HG03045 (cell line): Measurements from ENCODE around the gene RYR1.
"Not testable (repeated sequence)": the region's sequence is repeated elsewhere in the genome, so short reads cannot be mapped to it uniquely, and the experiment has no call there.

Source experiments
- ATAC-seq: cut with Tn5 transposase; IDR thresholded peaks from one replicate; pipeline ENCODE4 v1.9.1; 2021; ENCODE audit warnings: mild to moderate bottlenecking, moderate library complexity; ENCODE audit not compliant: unreplicated experiment

The RYR1 gene

GRCh38 chr19:38602856-38603255 lies 169.4 kb downstream of the RYR1 start:
- ATAC-seq = not testable (repeated sequence)

GRCh38 chr19:38606131-38606530 lies 172.6 kb downstream of the RYR1 start:
- no peak for ATAC-seq

- no peak for ATAC-seq
Measured at GRCh38 chr19:38614289-38614688, 180.8 kb downstream of the RYR1 start.

- no peak for ATAC-seq
Measured at GRCh38 chr19:38615007-38615581, 181.6 kb downstream of the RYR1 start.

GRCh38 chr19:38616265-38616664 lies 182.8 kb downstream of the RYR1 start:
- no peak for ATAC-seq

- no peak for ATAC-seq
Measured at GRCh38 chr19:38617283-38617763, 183.8 kb downstream of the RYR1 start.

- peak; percentile 41 for ATAC-seq
Measured at GRCh38 chr19:38617764-38618589, 184.5 kb downstream of the RYR1 start, which contains the start of gene MAP4K1. MAP4K1 (minus strand) TSS chr19:38617953; CDS start chr19:38617895, 58 bp downstream.

- peak; percentile 73 for ATAC-seq
Measured at GRCh38 chr19:38618590-38619360, 185.3 kb downstream of the RYR1 start, which contains the start of gene EIF3K. EIF3K (plus strand) TSS chr19:38619188; CDS start chr19:38619269, 81 bp downstream.

- ATAC-seq = no peak
Measured at GRCh38 chr19:38619361-38620174, 186.1 kb downstream of the RYR1 start.

GRCh38 chr19:38624822-38625221 lies 191.3 kb downstream of the RYR1 start:
- ATAC-seq = no peak

- ATAC-seq = no peak
Measured at GRCh38 chr19:38626401-38626800, 192.9 kb downstream of the RYR1 start.

GRCh38 chr19:38629568-38629967 lies 196.1 kb downstream of the RYR1 start:
- no peak for ATAC-seq

GRCh38 chr19:38631301-38631700 lies 197.8 kb downstream of the RYR1 start:
- ATAC-seq = not testable (repeated sequence)

- not testable (repeated sequence) for ATAC-seq
Measured at GRCh38 chr19:38631811-38632475, 198.5 kb downstream of the RYR1 start.

- no peak for ATAC-seq
Measured at GRCh38 chr19:38632476-38633213, 199.2 kb downstream of the RYR1 start.

- no peak for ATAC-seq
Measured at GRCh38 chr19:38634757-38635482, 201.4 kb downstream of the RYR1 start.

- ATAC-seq = no peak
Measured at GRCh38 chr19:38635483-38636399, 202.2 kb downstream of the RYR1 start.
